Measurements from ENCODE around the gene LDHAL6A.

LDHAL6A gene

DNA sequence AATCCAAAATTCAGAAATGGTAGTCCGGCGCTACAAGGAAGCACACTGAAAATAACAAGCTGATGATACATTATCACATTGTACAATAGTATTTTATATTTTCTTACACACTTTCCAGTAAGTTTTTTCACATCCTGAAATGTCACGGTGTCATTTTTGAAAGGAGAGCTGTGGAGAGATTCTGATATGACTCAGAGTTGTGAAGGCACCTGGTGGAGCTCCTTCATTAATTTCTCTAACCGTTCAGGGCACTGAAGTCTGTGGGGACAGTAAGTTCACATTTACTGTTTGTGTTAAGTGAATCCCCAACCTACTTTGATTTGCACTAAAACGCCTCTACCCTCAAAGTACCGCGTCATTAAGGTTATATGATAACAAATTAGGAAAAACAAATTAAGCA lies 13.3 kb downstream of the LDHAL6A start:
- Histone ChIP-seq H3K27ac (no peak overlapping the region), H3K9ac (ENCODE audit: insufficient read length) (no peak overlapping the region), H3K36me3 (ENCODE audit: insufficient read depth, low read length) (no peaks in the 10 kb centered on the region), H3K4me3 (no peak overlapping the region), H3K9me3 (ENCODE audit: low read depth, low read length) (no peaks in the 10 kb centered on the region)
- TF ChIP-seq EZH2 (IDR thresholded peaks at IDR 0.05) (no peak), FOXP2 (optimal IDR thresholded peaks at IDR 0.05; ENCODE audit: control extremely low read depth, extremely low read length, insufficient read depth) (no peak), POLR2AphosphoS5 (IDR thresholded peaks at IDR 0.05; ENCODE audit: borderline replicate concordance, low read depth, low read length) (no peak)
- DNase-seq (ENCODE audit: low read depth, low spot score) = no peak

GRCh38 chr11:18471995-18472394 lies 16.3 kb downstream of the LDHAL6A start:
- DNase-seq (ENCODE audit: low read depth, low spot score) = no peak
- Histone ChIP-seq H3K36me3 (ENCODE audit: insufficient read depth, low read length) (no peaks in the 10 kb centered on the region; the same call in 1 of the 2 replicates), H3K4me3 (no peak overlapping the region), H3K9me3 (ENCODE audit: low read depth, low read length) (no peaks in the 10 kb centered on the region), H3K9ac (ENCODE audit: insufficient read length) (no peak overlapping the region), H3K27ac (no peak overlapping the region)
- TF ChIP-seq FOXP2 (optimal IDR thresholded peaks at IDR 0.05; ENCODE audit: control extremely low read depth, extremely low read length, insufficient read depth) (no peak), POLR2AphosphoS5 (IDR thresholded peaks at IDR 0.05; ENCODE audit: borderline replicate concordance, low read depth, low read length) (no peak), EZH2 (IDR thresholded peaks at IDR 0.05) (no peak)

- no peak for DNase-seq (ENCODE audit: low read depth, low spot score)
- no peak overlapping the region for H3K27ac ChIP-seq
- H3K9me3 ChIP-seq (ENCODE audit: low read depth, low read length) = no peaks in the 10 kb centered on the region
- TF ChIP-seq EZH2 (IDR thresholded peaks at IDR 0.05) (no peak), POLR2AphosphoS5 (IDR thresholded peaks at IDR 0.05; ENCODE audit: borderline replicate concordance, low read depth, low read length) (no peak), FOXP2 (optimal IDR thresholded peaks at IDR 0.05; ENCODE audit: control extremely low read depth, extremely low read length, insufficient read depth) (no peak)
- peaks cover 3% of the 10 kb centered on the region; the same call in 1 of the 2 replicates for H3K36me3 ChIP-seq (ENCODE audit: insufficient read depth, low read length)
- H3K4me3 ChIP-seq = no peak overlapping the region
- no peak overlapping the region for H3K9ac ChIP-seq (ENCODE audit: insufficient read length)
Observed at GRCh38 chr11:18472587-18472986, 16.9 kb downstream of the LDHAL6A start.

GRCh38 chr11:18479063-18479462 lies 23.4 kb downstream of the LDHAL6A start:
- TF ChIP-seq EZH2 (IDR thresholded peaks at IDR 0.05) (no peak), POLR2AphosphoS5 (IDR thresholded peaks at IDR 0.05; ENCODE audit: borderline replicate concordance, low read depth, low read length) (no peak), FOXP2 (optimal IDR thresholded peaks at IDR 0.05; ENCODE audit: control extremely low read depth, extremely low read length, insufficient read depth) (no peak)
- H3K4me3 ChIP-seq = no peak overlapping the region
- H3K27ac ChIP-seq = no peak overlapping the region
- no peaks in the 10 kb centered on the region for H3K9me3 ChIP-seq (ENCODE audit: low read depth, low read length)
- H3K9ac ChIP-seq (ENCODE audit: insufficient read length) = no peak overlapping the region
- H3K36me3 ChIP-seq (ENCODE audit: insufficient read depth, low read length) = peaks cover 64% of the 10 kb centered on the region
- DNase-seq (ENCODE audit: low read depth, low spot score) = no peak

DNA sequence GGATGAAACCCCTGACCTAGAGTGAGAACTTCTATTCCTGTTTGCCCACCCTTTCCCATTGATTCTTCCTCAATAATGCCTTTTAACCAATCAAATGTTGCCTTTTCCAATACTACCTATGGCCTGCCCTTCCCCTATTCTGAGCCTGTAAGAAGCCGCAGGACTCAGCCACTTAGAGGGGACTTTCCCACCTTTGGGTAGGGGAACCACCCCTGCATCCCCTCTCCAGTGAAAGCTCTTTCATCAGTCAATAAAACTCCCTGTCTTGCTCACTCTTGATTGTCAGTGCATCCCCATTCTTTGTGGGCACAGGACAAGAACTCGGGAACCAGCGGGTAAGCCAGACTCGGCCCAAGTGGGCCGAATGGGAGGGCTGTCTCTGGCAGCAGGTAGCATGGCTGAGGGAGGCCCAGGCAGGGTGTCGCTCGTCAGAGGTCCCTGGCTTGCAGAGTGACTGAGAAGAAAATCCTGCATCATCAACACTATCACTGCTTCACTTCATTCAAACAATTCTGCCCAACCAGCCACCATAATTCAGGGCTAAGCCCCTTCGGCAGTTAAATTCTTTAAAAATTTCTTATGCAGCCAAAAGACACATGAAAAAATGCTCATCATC lies 30.4 kb downstream of the LDHAL6A start:
- TF ChIP-seq EZH2 (IDR thresholded peaks at IDR 0.05) (no peak), POLR2AphosphoS5 (IDR thresholded peaks at IDR 0.05; ENCODE audit: borderline replicate concordance, low read depth, low read length) (no peak), FOXP2 (optimal IDR thresholded peaks at IDR 0.05; ENCODE audit: control extremely low read depth, extremely low read length, insufficient read depth) (no peak)
- no peak overlapping the region for H3K27ac ChIP-seq
- no peak overlapping the region for H3K4me3 ChIP-seq
- DNase-seq (ENCODE audit: low read depth, low spot score) = no peak
- no peaks in the 10 kb centered on the region for H3K9me3 ChIP-seq (ENCODE audit: low read depth, low read length)
- H3K9ac ChIP-seq (ENCODE audit: insufficient read length) = no peak overlapping the region
- peaks cover 56% of the 10 kb centered on the region for H3K36me3 ChIP-seq (ENCODE audit: insufficient read depth, low read length)

DNA sequence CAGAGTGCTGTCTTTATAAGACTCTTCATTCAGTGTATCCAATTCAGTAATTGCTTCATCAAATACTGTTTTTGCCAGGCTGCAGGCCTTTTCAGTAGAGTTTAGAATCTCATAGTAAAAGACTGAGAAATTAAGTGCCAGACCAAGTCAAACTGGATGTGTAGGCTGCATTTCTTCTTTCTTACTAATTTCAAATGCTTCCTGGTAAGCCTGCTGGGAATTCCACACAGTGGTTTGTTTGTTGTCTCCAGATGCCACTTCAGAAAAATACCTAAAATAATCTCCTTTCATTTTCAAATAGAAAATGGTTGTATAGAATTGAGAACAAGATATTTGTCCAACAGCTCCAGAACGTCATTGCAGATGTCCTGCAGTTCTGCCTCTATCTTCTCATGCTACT lies 34.7 kb downstream of the LDHAL6A start:
- no peak for TF ChIP-seq EZH2 (IDR thresholded peaks at IDR 0.05)
- no peak for TF ChIP-seq POLR2AphosphoS5 (IDR thresholded peaks at IDR 0.05; ENCODE audit: borderline replicate concordance, low read depth, low read length)
- TF ChIP-seq FOXP2 (optimal IDR thresholded peaks at IDR 0.05; ENCODE audit: control extremely low read depth, extremely low read length, insufficient read depth) = no peak
- H3K27ac ChIP-seq = no peak overlapping the region
- H3K9me3 ChIP-seq (ENCODE audit: low read depth, low read length) = no peaks in the 10 kb centered on the region
- H3K9ac ChIP-seq (ENCODE audit: insufficient read length) = no peak overlapping the region
- no peak for DNase-seq (ENCODE audit: low read depth, low spot score)
- H3K36me3 ChIP-seq (ENCODE audit: insufficient read depth, low read length) = peaks cover 50% of the 10 kb centered on the region
- H3K4me3 ChIP-seq = no peak overlapping the region

DNA sequence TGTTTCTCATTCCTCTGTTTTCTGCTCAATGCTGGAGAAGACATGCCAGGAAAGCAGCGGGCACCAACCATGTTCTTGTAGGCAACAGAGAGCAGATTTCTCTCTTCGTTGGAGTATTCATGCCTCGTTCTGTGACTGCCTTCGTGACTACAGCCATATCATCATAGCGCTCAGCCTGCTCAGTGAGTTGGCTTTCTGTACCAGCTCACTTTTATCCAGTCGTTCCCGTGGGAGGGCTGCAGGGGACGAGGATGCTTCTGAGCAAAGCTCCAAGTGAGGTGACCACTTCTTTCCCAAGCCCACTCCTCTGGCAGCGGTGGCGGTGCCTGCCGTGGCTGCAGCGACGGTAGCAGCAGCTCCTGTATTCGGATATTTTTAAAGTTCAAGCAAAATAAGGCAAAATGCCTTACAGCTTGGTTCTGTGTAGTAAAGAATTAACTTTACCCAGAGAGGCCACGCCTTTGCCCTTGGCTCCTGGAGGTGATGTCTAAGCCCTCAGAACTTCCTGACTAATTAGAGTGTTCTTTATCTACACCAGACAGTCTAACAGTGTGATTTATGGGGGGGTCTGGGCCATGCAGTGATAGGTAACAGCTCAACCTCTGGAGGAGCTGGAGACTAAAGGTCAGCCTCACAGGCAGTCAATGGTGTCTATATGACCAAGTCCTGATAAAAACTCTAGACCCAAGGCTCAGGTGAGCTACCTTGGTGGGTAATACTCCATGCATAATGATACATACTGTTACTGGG lies 35.3 kb downstream of the LDHAL6A start:
- no peak overlapping the region for H3K9ac ChIP-seq (ENCODE audit: insufficient read length)
- no peaks in the 10 kb centered on the region for H3K9me3 ChIP-seq (ENCODE audit: low read depth, low read length)
- no peak overlapping the region for H3K27ac ChIP-seq
- DNase-seq (ENCODE audit: low read depth, low spot score) = no peak
- TF ChIP-seq POLR2AphosphoS5 (IDR thresholded peaks at IDR 0.05; ENCODE audit: borderline replicate concordance, low read depth, low read length) (no peak), EZH2 (IDR thresholded peaks at IDR 0.05) (no peak), FOXP2 (optimal IDR thresholded peaks at IDR 0.05; ENCODE audit: control extremely low read depth, extremely low read length, insufficient read depth) (no peak)
- H3K36me3 ChIP-seq (ENCODE audit: insufficient read depth, low read length) = peaks cover 50% of the 10 kb centered on the region
- no peak overlapping the region for H3K4me3 ChIP-seq

DNA sequence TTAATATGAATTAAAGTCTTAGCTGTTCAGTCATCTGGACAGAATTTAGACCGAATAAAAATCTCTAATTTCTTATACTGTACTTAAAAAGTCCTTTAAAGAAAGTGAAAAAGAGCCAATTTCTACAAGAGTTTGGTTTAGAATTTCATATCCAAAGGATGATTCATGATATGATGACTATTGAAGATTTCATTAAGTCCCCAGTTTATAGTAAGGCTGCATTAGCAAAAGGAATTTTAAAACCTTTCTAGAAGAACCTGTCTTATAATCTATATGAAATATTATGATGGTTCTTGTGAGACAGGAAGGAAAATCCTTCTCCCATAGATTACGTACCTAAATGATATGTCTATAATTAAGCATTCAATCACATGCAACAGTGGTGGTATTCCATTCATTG lies 36.3 kb downstream of the LDHAL6A start:
- Histone ChIP-seq H3K9ac (ENCODE audit: insufficient read length) (no peak overlapping the region), H3K27ac (no peak overlapping the region), H3K9me3 (ENCODE audit: low read depth, low read length) (no peaks in the 10 kb centered on the region), H3K4me3 (no peak overlapping the region), H3K36me3 (ENCODE audit: insufficient read depth, low read length) (peaks cover 50% of the 10 kb centered on the region)
- TF ChIP-seq EZH2 (IDR thresholded peaks at IDR 0.05) = no peak
- no peak for TF ChIP-seq FOXP2 (optimal IDR thresholded peaks at IDR 0.05; ENCODE audit: control extremely low read depth, extremely low read length, insufficient read depth)
- TF ChIP-seq POLR2AphosphoS5 (IDR thresholded peaks at IDR 0.05; ENCODE audit: borderline replicate concordance, low read depth, low read length) = no peak
- no peak for DNase-seq (ENCODE audit: low read depth, low spot score)
